Hepatocyte (in vitro differentiated cells): ENCODE measurements around the gene FIP1L1.
"Not testable (repeated sequence)": the region's sequence is repeated elsewhere in the genome, so short reads cannot be mapped to it uniquely, and the experiment has no call there.

Experiments used
- CTCF ChIP-seq: fragments of 200-600 bp; sonication (generic); IDR thresholded peaks from 2 replicates; pipeline ENCODE4 v1.5.1; 2016; ENCODE audit warnings: antibody characterized with exemption, mild to moderate bottlenecking; ENCODE audit not compliant: poor library complexity
- EZH2phosphoT487 ChIP-seq: fragments of 200-600 bp; sonication (generic); IDR thresholded peaks from one replicate; pipeline ENCODE4 v1.6.1; 2018; ENCODE audit warnings: antibody characterized with exemption, mild to moderate bottlenecking, low read depth, moderate library complexity; ENCODE audit not compliant: unreplicated experiment, severe bottlenecking

- not testable (repeated sequence) for TF ChIP-seq CTCF, EZH2phosphoT487
Observed at GRCh38 chr4:53409479-53409878, 32.0 kb downstream of the FIP1L1 start.
